Karpas-422 (cell line): ENCODE measurements around the gene SAMD14. TPM values are rescaled to one million over a fixed set of nuclear protein-coding genes. Genes with fewer than 3 reads are reported as not detected.
A peak's percentile ranks its signal among the peaks of the same experiment; 100 is the strongest.

Experiments
- DNase-seq: peaks from one replicate; pipeline ENCODE4 v3.0.0-alpha.2; 2015
- H2AFZ ChIP-seq: fragments of 200-600 bp; sonication (generic); 2 replicates; pipeline ENCODE4 v1.6.1; 2014; ENCODE audit warnings: antibody characterized with exemption, low read length, mixed read lengths
- H3K27ac ChIP-seq: fragments of 200-600 bp; sonication (generic); 2 replicates; pipeline ENCODE4 v1.5.1; 2014; ENCODE audit warnings: mild to moderate bottlenecking, low read length, moderate library complexity
- H3K27me3 ChIP-seq: fragments of 200-600 bp; sonication (generic); 2 replicates; pipeline ENCODE4 v1.6.1; 2014; ENCODE audit warnings: low read length, mixed read lengths
- H3K36me3 ChIP-seq: fragments of 200-600 bp; sonication (generic); 2 replicates; pipeline ENCODE4 v1.6.1; 2014; ENCODE audit warnings: low read length, mixed read lengths; ENCODE audit not compliant: insufficient read depth
- H3K4me1 ChIP-seq: fragments of 200-600 bp; sonication (generic); 2 replicates; pipeline ENCODE4 v1.6.1; 2014; ENCODE audit warnings: mild to moderate bottlenecking, low read length, mixed read lengths
- H3K4me2 ChIP-seq: fragments of 200-600 bp; sonication (generic); 2 replicates; pipeline ENCODE4 v1.6.1; 2014; ENCODE audit warnings: low read length, low read depth, mild to moderate bottlenecking; ENCODE audit not compliant: poor library complexity, severe bottlenecking
- H3K4me3 ChIP-seq: fragments of 200-600 bp; sonication (generic); 2 replicates; pipeline ENCODE4 v1.5.1; 2014; ENCODE audit warnings: mild to moderate bottlenecking, antibody characterized with exemption, low read length, mixed read lengths
- H3K79me2 ChIP-seq: fragments of 200-600 bp; sonication (generic); 2 replicates; pipeline ENCODE4 v1.6.1; 2014; ENCODE audit warnings: mild to moderate bottlenecking, low read length, mixed read lengths
- H3K9ac ChIP-seq: fragments of 200-600 bp; sonication (generic); 2 replicates; pipeline ENCODE4 v1.6.0; 2014; ENCODE audit warnings: low read length
- H3K9me2 ChIP-seq: fragments of 200-600 bp; sonication (generic), shearing (Covaris generic); replicated peaks from 2 replicates; pipeline ENCODE4 v1.6.0; 2014; ENCODE audit warnings: mild to moderate bottlenecking, low read length, moderate library complexity; ENCODE audit not compliant: insufficient read depth
- H3K9me3 ChIP-seq: fragments of 300-700, 200-600 bp; sonication (generic); 2 replicates; pipeline ENCODE4 v1.6.1; 2014; ENCODE audit warnings: low read length, mixed read lengths
- H4K20me1 ChIP-seq: fragments of 200-600 bp; sonication (generic); 2 replicates; pipeline ENCODE4 v1.6.1; 2014; ENCODE audit warnings: mild to moderate bottlenecking, antibody characterized with exemption, low read length, low read depth; ENCODE audit not compliant: insufficient read depth
- total RNA-seq: library from RNA; depleted of rRNA; stranded (reverse); fragments of >200 nt; shearing (Covaris generic); gene quantifications from 2 replicates; pipeline ENCODE4 v1.2.3, GENCODE V29; 2014; ENCODE audit warnings: low replicate concordance

The SAMD14 gene
- total RNA-seq, 1 experiment from 2014 or later = not detected

GRCh38 chr17:50096758-50097157 is 33.2 kb downstream of the SAMD14 start:
- H3K27ac ChIP-seq = no peak overlapping the region
- no peaks in the 10 kb centered on the region for H3K79me2 ChIP-seq
- H3K36me3 ChIP-seq = no peaks in the 10 kb centered on the region
- no peaks in the 10 kb centered on the region for H3K9me3 ChIP-seq
- peaks cover 16% of the 10 kb centered on the region for H3K4me1 ChIP-seq
- no peak overlapping the region for H3K4me2 ChIP-seq
- H2AFZ ChIP-seq = no peak overlapping the region
- H4K20me1 ChIP-seq = 0 out of 2 replicates have a peak, but pooled peaks cover 3% of the 10 kb centered on the region
- H3K27me3 ChIP-seq = no peaks in the 10 kb centered on the region
- H3K4me3 ChIP-seq = no peak overlapping the region
- DNase-seq = no peak
- H3K9ac ChIP-seq = no peak overlapping the region
- H3K9me2 ChIP-seq = no peaks in the 10 kb centered on the region

GRCh38 chr17:50096092-50096491 is 33.9 kb downstream of the SAMD14 start:
- H3K9ac ChIP-seq = no peak overlapping the region
- no peaks in the 10 kb centered on the region for H3K79me2 ChIP-seq
- H4K20me1 ChIP-seq = 0 out of 2 replicates have a peak, but pooled peaks cover 3% of the 10 kb centered on the region
- no peak overlapping the region for H2AFZ ChIP-seq
- no peaks in the 10 kb centered on the region for H3K9me3 ChIP-seq
- no peak overlapping the region for H3K27ac ChIP-seq
- H3K36me3 ChIP-seq = no peaks in the 10 kb centered on the region
- H3K9me2 ChIP-seq = no peaks in the 10 kb centered on the region
- H3K4me2 ChIP-seq = no peak overlapping the region
- no peak overlapping the region for H3K4me3 ChIP-seq
- no peak for DNase-seq
- H3K4me1 ChIP-seq = peaks cover 10% of the 10 kb centered on the region
- H3K27me3 ChIP-seq = no peaks in the 10 kb centered on the region

DNA sequence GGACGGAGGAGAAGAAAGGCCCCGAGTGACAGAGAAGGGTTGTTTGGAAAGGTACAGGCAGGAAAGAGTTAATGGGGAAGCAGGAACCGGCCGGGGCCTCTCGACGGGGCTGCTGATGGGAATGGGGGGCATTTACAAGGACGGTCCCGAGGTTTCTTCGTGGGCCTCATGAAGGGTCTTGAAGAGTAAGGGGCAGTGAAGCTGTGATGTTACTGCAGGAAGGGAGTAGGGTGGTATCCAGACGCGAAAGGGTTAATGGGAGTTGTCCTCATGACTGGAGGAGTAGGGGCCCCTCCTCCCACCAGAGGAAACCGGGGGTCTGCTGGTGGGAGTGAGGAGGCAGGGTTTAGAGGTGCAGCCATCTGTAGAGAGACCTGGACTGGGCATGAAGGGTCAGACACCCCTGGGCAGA is 34.3 kb downstream of the SAMD14 start:
- H3K4me3 ChIP-seq = no peak overlapping the region
- no peak overlapping the region for H3K4me2 ChIP-seq
- H3K36me3 ChIP-seq = no peaks in the 10 kb centered on the region
- H2AFZ ChIP-seq = no peak overlapping the region
- H3K79me2 ChIP-seq = no peaks in the 10 kb centered on the region
- H3K9ac ChIP-seq = no peak overlapping the region
- H3K27me3 ChIP-seq = no peaks in the 10 kb centered on the region
- 0 out of 2 replicates have a peak, but pooled peaks cover 3% of the 10 kb centered on the region for H4K20me1 ChIP-seq
- no peaks in the 10 kb centered on the region for H3K9me2 ChIP-seq
- peaks cover 5% of the 10 kb centered on the region for H3K4me1 ChIP-seq
- no peak for DNase-seq
- no peaks in the 10 kb centered on the region for H3K9me3 ChIP-seq
- no peak overlapping the region for H3K27ac ChIP-seq

DNA sequence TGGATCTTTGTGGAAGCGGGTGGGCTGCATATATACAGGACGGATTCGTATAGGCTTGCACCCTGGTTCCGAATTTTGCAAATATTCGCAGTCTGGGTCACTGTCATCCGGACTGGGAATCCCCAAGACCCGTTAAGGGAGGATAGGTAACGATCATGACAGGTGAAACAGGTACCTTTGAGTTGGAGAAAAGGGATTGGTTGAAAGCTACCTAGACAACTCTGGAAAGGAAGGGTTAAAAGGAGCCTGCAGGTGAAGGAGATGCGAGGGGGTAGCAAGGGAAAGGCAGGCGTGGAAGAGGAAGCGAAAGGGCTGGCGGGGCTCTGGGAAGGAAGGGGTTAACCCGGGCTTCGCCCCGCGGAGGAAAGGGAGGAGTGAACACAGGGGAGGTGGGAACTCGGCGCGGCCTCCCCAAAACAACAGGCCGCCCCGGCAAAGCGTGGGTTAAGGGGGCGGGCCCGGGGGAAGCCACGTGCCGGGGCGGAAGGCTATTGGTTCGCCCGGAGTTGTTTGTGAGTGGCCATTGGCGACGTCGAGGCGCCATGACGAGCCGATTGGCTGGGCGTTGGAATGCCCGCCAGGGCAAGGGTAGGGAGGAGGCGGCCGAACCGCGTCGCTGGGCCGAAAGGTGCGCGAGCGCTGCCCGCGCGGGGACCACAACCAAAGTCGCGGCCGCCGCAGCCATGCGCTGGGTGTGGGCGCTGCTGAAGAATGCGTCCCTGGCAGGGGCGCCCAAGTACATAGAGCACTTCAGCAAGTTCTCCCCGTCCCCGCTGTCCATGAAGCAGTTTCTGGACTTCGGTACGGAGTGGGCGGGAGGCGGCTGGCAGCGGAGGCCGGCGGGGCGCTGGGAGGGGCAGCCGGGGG is 35.0 kb downstream of the SAMD14 start, which contains the start of gene PDK2:
Gene PDK2, plus strand, starts transcription at position 599 of the 867 bp plus-strand sequence. Its CDS starts 85 bp downstream, at position 684.
- H3K4me3 ChIP-seq = no peak within 1 kb of the TSS; the same call in 1 of the 2 replicates
- H3K79me2 ChIP-seq = no peaks in the 10 kb centered on the region
- no peak for DNase-seq

DNA sequence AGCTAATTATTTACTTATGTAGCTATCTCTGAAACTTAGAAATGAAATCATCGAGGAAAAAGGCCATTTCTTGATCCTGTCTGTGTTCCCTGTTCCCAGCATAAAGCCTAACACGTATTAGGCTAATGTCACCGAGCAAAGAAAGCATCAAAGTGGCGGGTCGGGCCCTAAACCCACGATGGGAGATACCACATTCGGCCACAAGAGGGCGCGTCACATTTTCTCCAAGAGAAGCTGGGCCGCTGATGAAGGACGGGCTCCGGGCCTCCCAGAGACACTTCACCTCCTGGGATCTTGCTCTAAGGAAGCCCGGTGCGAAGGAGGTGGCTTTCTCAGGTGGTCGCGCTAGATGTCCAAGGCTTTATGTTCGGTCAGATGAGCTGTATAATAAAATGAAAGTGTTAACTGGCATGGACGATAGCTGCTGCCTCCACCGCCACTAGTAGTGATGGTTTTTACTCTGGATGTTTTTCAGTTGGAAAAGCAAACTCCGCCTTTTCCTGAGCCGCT is 35.7 kb downstream of the SAMD14 start:
- Histone ChIP-seq H3K9me2 (no peaks in the 10 kb centered on the region), H3K9me3 (no peaks in the 10 kb centered on the region), H3K27ac (no peak overlapping the region), H3K79me2 (no peaks in the 10 kb centered on the region), H3K9ac (peak overlapping the region; percentile 48; the same call in 1 of the 2 replicates), H3K4me3 (no peak overlapping the region; the same call in 1 of the 2 replicates), H3K36me3 (no peaks in the 10 kb centered on the region), H3K4me1 (peaks cover 4% of the 10 kb centered on the region), H3K27me3 (no peaks in the 10 kb centered on the region), H2AFZ (no peak overlapping the region), H3K4me2 (no peak overlapping the region), H4K20me1 (0 out of 2 replicates have a peak, but pooled peaks cover 3% of the 10 kb centered on the region)
- DNase-seq = peak; percentile 89

More for the DNA sequence above, 35.0 kb downstream of the SAMD14 start, which contains the start of gene PDK2:
- Histone ChIP-seq H3K27me3 (no peaks in the 10 kb centered on the region), H3K9me3 (no peaks in the 10 kb centered on the region), H2AFZ (no peak within 1 kb of the TSS), H4K20me1 (0 out of 2 replicates have a peak, but pooled peaks cover 3% of the 10 kb centered on the region), H3K9me2 (no peaks in the 10 kb centered on the region), H3K27ac (no peak within 1 kb of the TSS), H3K4me1 (peaks cover 4% of the 10 kb centered on the region), H3K4me2 (no peak within 1 kb of the TSS), H3K9ac (peak within 1 kb of the TSS; percentile 48; the same call in 1 of the 2 replicates), H3K36me3 (no peaks in the 10 kb centered on the region)

DNA sequence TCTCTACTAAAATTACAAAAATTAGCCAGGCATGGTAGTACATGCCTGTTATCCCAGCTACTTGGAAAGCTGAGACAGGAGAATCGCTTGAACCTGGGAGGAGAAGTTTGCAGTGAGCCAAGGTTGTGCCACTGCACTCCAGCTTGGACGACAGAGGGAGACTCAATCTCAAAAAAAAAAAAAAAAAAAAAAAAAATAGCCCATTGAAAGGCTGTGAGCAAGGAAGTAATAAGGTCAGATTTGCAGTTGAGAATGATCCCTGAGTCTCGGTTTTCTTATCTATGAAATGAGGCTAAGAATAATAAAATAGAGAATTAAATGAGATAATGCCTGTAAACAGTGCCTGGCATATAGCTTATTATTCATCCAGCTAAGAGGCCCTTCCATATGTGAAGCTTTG is 36.2 kb downstream of the SAMD14 start:
- no peaks in the 10 kb centered on the region for H3K9me3 ChIP-seq
- no peaks in the 10 kb centered on the region for H3K79me2 ChIP-seq
- H3K4me3 ChIP-seq = no peak overlapping the region
- H3K36me3 ChIP-seq = no peaks in the 10 kb centered on the region
- H4K20me1 ChIP-seq = 0 out of 2 replicates have a peak, but pooled peaks cover 3% of the 10 kb centered on the region
- H3K9me2 ChIP-seq = no peaks in the 10 kb centered on the region
- no peak overlapping the region for H3K27ac ChIP-seq
- peaks cover 4% of the 10 kb centered on the region for H3K4me1 ChIP-seq
- H3K27me3 ChIP-seq = no peaks in the 10 kb centered on the region
- no peak overlapping the region for H3K9ac ChIP-seq
- no peak overlapping the region for H2AFZ ChIP-seq
- DNase-seq = no peak
- no peak overlapping the region for H3K4me2 ChIP-seq

DNA sequence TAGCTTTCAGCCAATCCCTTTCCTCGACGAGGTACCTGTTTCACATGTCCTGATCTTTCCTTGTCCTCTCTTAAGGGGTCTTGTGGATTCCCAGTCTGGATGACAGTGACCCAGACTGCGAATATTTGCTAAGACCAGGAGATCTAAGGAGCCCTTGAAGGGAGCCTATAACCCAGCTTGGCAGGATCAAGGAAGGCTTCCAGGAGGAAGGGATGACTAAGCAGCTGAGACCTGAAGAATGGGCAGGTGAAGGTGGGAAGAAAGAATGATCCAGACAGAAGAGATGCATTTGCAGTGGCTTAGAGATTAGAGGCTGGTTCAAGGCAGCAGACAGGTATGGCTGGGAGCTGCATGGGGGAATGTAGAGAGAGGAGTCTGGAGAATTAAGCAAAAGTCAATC is 36.7 kb downstream of the SAMD14 start:
- Histone ChIP-seq H3K9ac (no peak overlapping the region), H3K9me3 (no peaks in the 10 kb centered on the region), H3K79me2 (no peaks in the 10 kb centered on the region), H3K9me2 (no peaks in the 10 kb centered on the region), H3K4me2 (no peak overlapping the region), H2AFZ (no peak overlapping the region), H3K4me3 (no peak overlapping the region), H3K36me3 (no peaks in the 10 kb centered on the region), H4K20me1 (0 out of 2 replicates have a peak, but pooled peaks cover 3% of the 10 kb centered on the region), H3K27ac (no peak overlapping the region), H3K4me1 (peaks cover 4% of the 10 kb centered on the region), H3K27me3 (no peaks in the 10 kb centered on the region)
- DNase-seq = no peak

GRCh38 chr17:50091918-50092285 is 38.1 kb downstream of the SAMD14 start:
- Histone ChIP-seq H3K27me3 (no peaks in the 10 kb centered on the region), H3K4me2 (no peak overlapping the region), H3K27ac (no peak overlapping the region), H4K20me1 (0 out of 2 replicates have a peak, but pooled peaks cover 3% of the 10 kb centered on the region), H3K9me2 (no peaks in the 10 kb centered on the region), H3K79me2 (no peaks in the 10 kb centered on the region), H3K4me1 (peaks cover 4% of the 10 kb centered on the region), H2AFZ (no peak overlapping the region), H3K36me3 (no peaks in the 10 kb centered on the region), H3K4me3 (no peak overlapping the region), H3K9ac (no peak overlapping the region), H3K9me3 (no peaks in the 10 kb centered on the region)
- no peak for DNase-seq
